Globus pallidus (tissue), 1 donor: Measurements from ENCODE around the gene UBR7.
A peak's percentile ranks its signal among the peaks of the same experiment; 100 is the strongest.

ENCODE experiments used
- DNase-seq: peaks from one replicate; pipeline ENCODE4 v3.0.0-alpha.2; 2015; ENCODE audit warnings: low spot score

Gene UBR7

GRCh38 chr14:93249128-93249831, 42.2 kb downstream of the UBR7 start:
- DNase-seq = no peak

GRCh38 chr14:93262446-93262845, 55.4 kb downstream of the UBR7 start:
- no peak for DNase-seq

- DNase-seq = no peak
These were observed 56.4 kb downstream of the UBR7 start for GRCh38 chr14:93263416-93263815.

- no peak for DNase-seq
These were observed 59.1 kb downstream of the UBR7 start for GRCh38 chr14:93266127-93266526.

- DNase-seq = no peak
These were observed 60.2 kb downstream of the UBR7 start for GRCh38 chr14:93267149-93267711.

- no peak for DNase-seq
These were observed 61.4 kb downstream of the UBR7 start for GRCh38 chr14:93268406-93268805.

GRCh38 chr14:93269341-93270068, 62.4 kb downstream of the UBR7 start:
- DNase-seq = peak; percentile 89

- peak; percentile 25 for DNase-seq
These were observed 64.1 kb downstream of the UBR7 start for GRCh38 chr14:93271111-93271510.

GRCh38 chr14:93274055-93274806, 67.2 kb downstream of the UBR7 start:
- DNase-seq = no peak

- no peak for DNase-seq
These were observed 69.1 kb downstream of the UBR7 start for GRCh38 chr14:93276031-93276716.
